Stomach smooth muscle (tissue), 2 donors: ENCODE results near the gene ACBD6.
"Not testable (repeated sequence)": the region's sequence is repeated elsewhere in the genome, so short reads cannot be mapped to it uniquely, and the experiment has no call there.

Source experiments
- H3K27ac ChIP-seq: one replicate; pipeline ENCODE4 v1.7.0; 2013; ENCODE audit warnings: mild to moderate bottlenecking, low read length, inconsistent platforms
- H3K27me3 ChIP-seq, 2 donors: one replicate each; pipeline ENCODE4 v1.7.0; 2013; ENCODE audit warnings: low read length in 2 of 2; ENCODE audit not compliant: insufficient read depth in 2 of 2, control insufficient read depth in 1 of 2
- H3K36me3 ChIP-seq, 2 donors: one replicate each; pipeline ENCODE4 v1.7.0; 2013; ENCODE audit warnings: low read length in 2 of 2; ENCODE audit not compliant: control insufficient read depth in 2 of 2, insufficient read depth in 2 of 2
- H3K4me1 ChIP-seq: one replicate; pipeline ENCODE4 v1.7.0; 2013; ENCODE audit warnings: low read length; ENCODE audit not compliant: control insufficient read depth, insufficient read depth
- H3K4me3 ChIP-seq, 2 donors: one replicate each; pipeline ENCODE4 v1.7.0; 2013; ENCODE audit warnings: low read length in 2 of 2
- H3K9ac ChIP-seq, 2 donors: one replicate each; pipeline ENCODE4 v1.7.0; 2013; ENCODE audit warnings: low read length in 2 of 2, mild to moderate bottlenecking in 1 of 2
- H3K9me3 ChIP-seq, 2 donors: one replicate each; pipeline ENCODE4 v1.7.0; 2013; ENCODE audit warnings: low read length in 2 of 2; ENCODE audit not compliant: control insufficient read depth in 2 of 2
- donor health status: healthy.
- donor health status: Pancreatic carcinoma.

The ACBD6 gene

GRCh38 chr1:180451504-180451903, 50.9 kb downstream of the ACBD6 start:
- no peaks in the 10 kb centered on the region for H3K36me3 ChIP-seq
- no peaks in the 10 kb centered on the region for H3K9me3 ChIP-seq
- no peaks in the 10 kb centered on the region for H3K4me1 ChIP-seq
- no peak overlapping the region for H3K27ac ChIP-seq
- H3K9ac ChIP-seq: no peak overlapping the region
- no peak overlapping the region for H3K4me3 ChIP-seq
- H3K27me3 ChIP-seq: no peaks in the 10 kb centered on the region

- H3K36me3 ChIP-seq: no peaks in the 10 kb centered on the region
- H3K4me1 ChIP-seq: no peaks in the 10 kb centered on the region
- H3K9ac ChIP-seq: no peak overlapping the region
- no peak overlapping the region for H3K4me3 ChIP-seq
- no peaks in the 10 kb centered on the region for H3K27me3 ChIP-seq
- H3K27ac ChIP-seq: no peak overlapping the region
- H3K9me3 ChIP-seq: no peaks in the 10 kb centered on the region
These were observed 57.9 kb downstream of the ACBD6 start for GRCh38 chr1:180444522-180444921.

- Histone ChIP-seq H3K27me3 (no peaks in the 10 kb centered on the region), H3K4me1 (no peaks in the 10 kb centered on the region), H3K9ac (no peak overlapping the region), H3K27ac (no peak overlapping the region), H3K4me3 (no peak overlapping the region), H3K36me3 (no peaks in the 10 kb centered on the region), H3K9me3 (no peaks in the 10 kb centered on the region)
These were observed 62.0 kb downstream of the ACBD6 start for GRCh38 chr1:180440335-180440734.

GRCh38 chr1:180435566-180435965, 66.8 kb downstream of the ACBD6 start:
- H3K4me1 ChIP-seq: no peaks in the 10 kb centered on the region
- no peaks in the 10 kb centered on the region for H3K27me3 ChIP-seq
- no peaks in the 10 kb centered on the region for H3K9me3 ChIP-seq
- H3K9ac ChIP-seq: no peak overlapping the region
- no peaks in the 10 kb centered on the region for H3K36me3 ChIP-seq
- no peak overlapping the region for H3K4me3 ChIP-seq
- no peak overlapping the region for H3K27ac ChIP-seq

GRCh38 chr1:180433873-180434272, 68.5 kb downstream of the ACBD6 start:
- H3K9me3 ChIP-seq: no peaks in the 10 kb centered on the region
- H3K27me3 ChIP-seq: no peaks in the 10 kb centered on the region
- no peaks in the 10 kb centered on the region for H3K36me3 ChIP-seq
- H3K9ac ChIP-seq: no peak overlapping the region
- H3K4me1 ChIP-seq: no peaks in the 10 kb centered on the region
- no peak overlapping the region for H3K4me3 ChIP-seq
- no peak overlapping the region for H3K27ac ChIP-seq

GRCh38 chr1:180431683-180432082, 70.7 kb downstream of the ACBD6 start:
- H3K36me3 ChIP-seq: no peaks in the 10 kb centered on the region
- H3K27me3 ChIP-seq: no peaks in the 10 kb centered on the region
- no peaks in the 10 kb centered on the region for H3K4me1 ChIP-seq
- H3K9ac ChIP-seq: no peak overlapping the region
- no peak overlapping the region for H3K27ac ChIP-seq
- H3K4me3 ChIP-seq: no peak overlapping the region
- no peaks in the 10 kb centered on the region for H3K9me3 ChIP-seq

GRCh38 chr1:180428782-180429695, 73.3 kb downstream of the ACBD6 start:
- Histone ChIP-seq H3K4me1 (no peaks in the 10 kb centered on the region), H3K27ac (no peak overlapping the region), H3K27me3 (no peaks in the 10 kb centered on the region), H3K4me3 (no peak overlapping the region), H3K36me3 (no peaks in the 10 kb centered on the region), H3K9ac (no peak overlapping the region), H3K9me3 (no peaks in the 10 kb centered on the region)

- Histone ChIP-seq H3K27ac (no peak overlapping the region), H3K27me3 (no peaks in the 10 kb centered on the region), H3K4me3 (no peak overlapping the region), H3K9me3 (no peaks in the 10 kb centered on the region), H3K9ac (no peak overlapping the region), H3K4me1 (no peaks in the 10 kb centered on the region), H3K36me3 (no peaks in the 10 kb centered on the region)
These were observed 76.4 kb downstream of the ACBD6 start for GRCh38 chr1:180425952-180426351.

- H3K9ac ChIP-seq: no peak overlapping the region
These were observed 77.4 kb downstream of the ACBD6 start for GRCh38 chr1:180424848-180425457.

GRCh38 chr1:180421614-180422013, 80.8 kb downstream of the ACBD6 start:
- no peaks in the 10 kb centered on the region for H3K36me3 ChIP-seq
- no peak overlapping the region for H3K27ac ChIP-seq
- no peaks in the 10 kb centered on the region for H3K4me1 ChIP-seq
- no peaks in the 10 kb centered on the region for H3K27me3 ChIP-seq
- no peak overlapping the region for H3K4me3 ChIP-seq
- H3K9ac ChIP-seq: no peak overlapping the region
- no peaks in the 10 kb centered on the region for H3K9me3 ChIP-seq

More at GRCh38 chr1:180424848-180425457, 77.4 kb downstream of the ACBD6 start:
- no peaks in the 10 kb centered on the region for H3K4me1 ChIP-seq
- no peak overlapping the region for H3K27ac ChIP-seq
- H3K27me3 ChIP-seq: no peaks in the 10 kb centered on the region
- no peaks in the 10 kb centered on the region for H3K36me3 ChIP-seq
- no peaks in the 10 kb centered on the region for H3K9me3 ChIP-seq
- H3K4me3 ChIP-seq: no peak overlapping the region

- not testable (repeated sequence) for H3K36me3 ChIP-seq, H3K9me3 ChIP-seq, H3K4me3 ChIP-seq, H3K9ac ChIP-seq, H3K27ac ChIP-seq, H3K27me3 ChIP-seq, H3K4me1 ChIP-seq
These were observed 81.2 kb downstream of the ACBD6 start for GRCh38 chr1:180421145-180421544.
